ENCODE measurements around the gene SOBP.
A peak's percentile ranks its signal among the peaks of the same experiment; 100 is the strongest.

SOBP gene

GRCh38 chr6:107657373-107657754 lies 167.4 kb downstream of the SOBP start:
- DNase-seq (ENCODE audit: low read depth in 3 of 3) = no peak

- DNase-seq (ENCODE audit: low read depth in 3 of 3) = peak in 1 of 3 experiments; percentile 15
Observed at GRCh38 chr6:107657755-107658461, 168.0 kb downstream of the SOBP start.

GRCh38 chr6:107658920-107659865 lies 169.3 kb downstream of the SOBP start:
- DNase-seq (ENCODE audit: low read depth in 3 of 3) = no peak

- DNase-seq (ENCODE audit: low read depth in 3 of 3) = no peak
Observed at GRCh38 chr6:107660839-107661238, 170.9 kb downstream of the SOBP start.

GRCh38 chr6:107661291-107661690 lies 171.4 kb downstream of the SOBP start:
- DNase-seq (ENCODE audit: low read depth in 3 of 3) = no peak

GRCh38 chr6:107662333-107662732 lies 172.4 kb downstream of the SOBP start:
- no peak for DNase-seq (ENCODE audit: low read depth in 3 of 3)

- DNase-seq (ENCODE audit: low read depth in 3 of 3) = no peak
Observed at GRCh38 chr6:107663308-107663707, 173.4 kb downstream of the SOBP start.

- DNase-seq (ENCODE audit: low read depth in 3 of 3) = no peak
Observed at GRCh38 chr6:107665382-107665781, 175.5 kb downstream of the SOBP start.

GRCh38 chr6:107666084-107666980 lies 176.4 kb downstream of the SOBP start:
- DNase-seq (ENCODE audit: low read depth in 3 of 3) = no peak

GRCh38 chr6:107666981-107667601 lies 177.2 kb downstream of the SOBP start:
- DNase-seq (ENCODE audit: low read depth in 3 of 3) = no peak

- DNase-seq (ENCODE audit: low read depth in 3 of 3) = no peak
Observed at GRCh38 chr6:107667790-107668189, 177.9 kb downstream of the SOBP start.

GRCh38 chr6:107668743-107669474 lies 179.0 kb downstream of the SOBP start:
- no peak for DNase-seq (ENCODE audit: low read depth in 3 of 3)

- DNase-seq (ENCODE audit: low read depth in 3 of 3) = no peak
Observed at GRCh38 chr6:107670792-107671199, 180.9 kb downstream of the SOBP start.

- no peak for DNase-seq (ENCODE audit: low read depth in 3 of 3)
Observed at GRCh38 chr6:107673076-107673494, 183.2 kb downstream of the SOBP start.

- DNase-seq (ENCODE audit: low read depth in 3 of 3) = peak; percentile 73 to 79 (median 74)
Observed at GRCh38 chr6:107674995-107675738, 185.2 kb downstream of the SOBP start.

GRCh38 chr6:107676042-107676441 lies 186.1 kb downstream of the SOBP start:
- no peak for DNase-seq (ENCODE audit: low read depth in 3 of 3)

GRCh38 chr6:107677399-107677798 lies 187.5 kb downstream of the SOBP start:
- no peak for DNase-seq (ENCODE audit: low read depth in 3 of 3)

GRCh38 chr6:107679457-107679856 lies 189.5 kb downstream of the SOBP start:
- no peak for DNase-seq (ENCODE audit: low read depth in 3 of 3)

GRCh38 chr6:107682721-107683120 lies 192.8 kb downstream of the SOBP start:
- no peak for DNase-seq (ENCODE audit: low read depth in 3 of 3)

GRCh38 chr6:107683183-107683582 lies 193.3 kb downstream of the SOBP start:
- no peak for DNase-seq (ENCODE audit: low read depth in 3 of 3)

All from stimulated activated CD4-positive, alpha-beta T cell treated with anti-CD3 and anti-CD28 coated beads, TNF-alpha, amount 100 ng/mL, for 4 hours (primary cell).